Ureter (tissue), 1 donor: Measurements from ENCODE around the gene ARHGAP18. TPM values are rescaled to one million over a fixed set of nuclear protein-coding genes. Genes with fewer than 3 reads are reported as not detected.

Experiments
- DNase-seq: peaks from one replicate; pipeline ENCODE4 v3.0.0-alpha.2; 2020; ENCODE audit warnings: low spot score
- total RNA-seq: library from RNA; stranded (reverse); gene quantifications from one replicate; pipeline ENCODE4 v1.2.4, GENCODE V29; 2023
- donor health status: DM: yes; HTN: yes; CAD: no.

The ARHGAP18 gene
- total RNA-seq = 15.6 TPM

GRCh38 chr6:129709769-129710449, at the start of gene ARHGAP18:
Gene ARHGAP18, minus strand, starts transcription at chr6:129710177. Its CDS starts 41 bp downstream, at chr6:129710136.
- DNase-seq = peak; percentile 92

- DNase-seq = no peak
Observed at GRCh38 chr6:129755787-129756186, 45.8 kb upstream of the ARHGAP18 start.

- no peak for DNase-seq
Observed at GRCh38 chr6:129754750-129755149, 44.8 kb upstream of the ARHGAP18 start.

- no peak for DNase-seq
Observed at GRCh38 chr6:129753422-129753821, 43.4 kb upstream of the ARHGAP18 start.

- no peak for DNase-seq
Observed at GRCh38 chr6:129751384-129751783, 41.4 kb upstream of the ARHGAP18 start.

- no peak for DNase-seq
Observed at GRCh38 chr6:129750360-129750759, 40.4 kb upstream of the ARHGAP18 start.

- no peak for DNase-seq
Observed at GRCh38 chr6:129749749-129750120, 39.8 kb upstream of the ARHGAP18 start.

GRCh38 chr6:129748901-129749748, 39.1 kb upstream of the ARHGAP18 start:
- DNase-seq = no peak

GRCh38 chr6:129748212-129748900, 38.4 kb upstream of the ARHGAP18 start:
- DNase-seq = peak; percentile 46

- DNase-seq = no peak
Observed at GRCh38 chr6:129747588-129748112, 37.7 kb upstream of the ARHGAP18 start.

- no peak for DNase-seq
Observed at GRCh38 chr6:129744880-129745237, 34.9 kb upstream of the ARHGAP18 start.

- no peak for DNase-seq
Observed at GRCh38 chr6:129744201-129744879, 34.4 kb upstream of the ARHGAP18 start.

- DNase-seq = no peak
Observed at GRCh38 chr6:129740013-129740412, 30.0 kb upstream of the ARHGAP18 start.

GRCh38 chr6:129736105-129736504, 26.1 kb upstream of the ARHGAP18 start:
- DNase-seq = no peak

GRCh38 chr6:129733290-129733689, 23.3 kb upstream of the ARHGAP18 start:
- DNase-seq = no peak

GRCh38 chr6:129732542-129732941, 22.6 kb upstream of the ARHGAP18 start:
- no peak for DNase-seq

GRCh38 chr6:129732034-129732433, 22.1 kb upstream of the ARHGAP18 start:
- no peak for DNase-seq

- no peak for DNase-seq
Observed at GRCh38 chr6:129731428-129731827, 21.5 kb upstream of the ARHGAP18 start.

- DNase-seq = no peak
Observed at GRCh38 chr6:129730477-129731165, 20.6 kb upstream of the ARHGAP18 start.

- no peak for DNase-seq
Observed at GRCh38 chr6:129726650-129727049, 16.7 kb upstream of the ARHGAP18 start.

- no peak for DNase-seq
Observed at GRCh38 chr6:129725341-129725740, 15.4 kb upstream of the ARHGAP18 start.
